HEK293T (cell line): ENCODE results near the gene ZXDC.

Experiments used
- ARNT ChIP-seq: fragments of 450-650 bp; IDR thresholded peaks from 2 replicates; pipeline ENCODE4 v1.6.1; 2017; ENCODE audit warnings: mild to moderate bottlenecking
- BHLHE40 ChIP-seq: fragments of 450-650 bp; IDR thresholded peaks from 2 replicates; pipeline ENCODE4 v1.6.1; 2016; ENCODE audit warnings: mild to moderate bottlenecking, moderate library complexity, borderline replicate concordance
- ELF4 ChIP-seq: fragments of 450-650 bp; IDR thresholded peaks from 2 replicates; pipeline ENCODE4 v1.6.1; 2017; ENCODE audit warnings: antibody characterized with exemption
- FOXM1 ChIP-seq: fragments of 450-650 bp; IDR thresholded peaks from 2 replicates; pipeline ENCODE4 v1.6.1; 2017; ENCODE audit warnings: mild to moderate bottlenecking, borderline replicate concordance
- NFRKB ChIP-seq: fragments of 450-650 bp; IDR thresholded peaks from 2 replicates; pipeline ENCODE4 v1.6.1; 2016; ENCODE audit warnings: mild to moderate bottlenecking, moderate library complexity
- TF ChIP-seq, protein P1 (sequence below): fragments of 450-650 bp; IDR thresholded peaks from 2 replicates; pipeline ENCODE4 v1.6.1; 2016

DNA sequence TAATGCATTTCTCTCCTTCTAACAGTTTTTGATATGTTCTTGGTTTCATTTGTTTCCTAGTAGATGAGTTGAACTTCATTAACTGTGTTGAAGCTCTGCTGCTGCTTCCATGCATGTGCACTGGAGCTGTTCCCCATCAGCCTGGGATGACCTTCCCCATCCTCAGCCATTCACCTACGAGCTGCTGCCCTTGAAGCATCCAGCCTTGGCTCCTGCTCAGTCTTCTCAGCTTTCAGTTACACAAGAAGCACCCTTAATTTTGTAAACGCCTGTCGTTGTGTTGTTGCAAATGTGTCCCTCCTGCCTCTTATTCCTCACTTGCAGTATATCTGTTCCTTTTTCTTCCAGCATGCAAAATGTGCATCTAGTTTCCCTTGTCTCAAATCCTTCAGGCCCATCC, 8.5 kb upstream of the ZXDC start:
- TF ChIP-seq NFRKB (no peak), BHLHE40 (no peak), ARNT (no peak), ELF4 (no peak), FOXM1 (no peak)
- TF ChIP-seq, protein P1, sequence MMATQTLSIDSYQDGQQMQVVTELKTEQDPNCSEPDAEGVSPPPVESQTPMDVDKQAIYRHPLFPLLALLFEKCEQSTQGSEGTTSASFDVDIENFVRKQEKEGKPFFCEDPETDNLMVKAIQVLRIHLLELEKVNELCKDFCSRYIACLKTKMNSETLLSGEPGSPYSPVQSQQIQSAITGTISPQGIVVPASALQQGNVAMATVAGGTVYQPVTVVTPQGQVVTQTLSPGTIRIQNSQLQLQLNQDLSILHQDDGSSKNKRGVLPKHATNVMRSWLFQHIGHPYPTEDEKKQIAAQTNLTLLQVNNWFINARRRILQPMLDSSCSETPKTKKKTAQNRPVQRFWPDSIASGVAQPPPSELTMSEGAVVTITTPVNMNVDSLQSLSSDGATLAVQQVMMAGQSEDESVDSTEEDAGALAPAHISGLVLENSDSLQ: no peak
